CD4-positive, CD25-positive, alpha-beta regulatory T cell (primary cell): ENCODE measurements around the gene MERTK. TPM values are rescaled to one million over a fixed set of nuclear protein-coding genes. Genes with fewer than 3 reads are reported as not detected.

Source experiments
- ATAC-seq, 2 donors: fragments of 150-1000 bp; cut with Tn5 transposase; one replicate each; pipeline ENCODE4 v1.10.0; 2021; ENCODE audit warnings: low read depth in 2 of 2, moderate number of reproducible peaks in 2 of 2, moderate library complexity in 1 of 2
- DNase-seq, 3 donors: peaks; one replicate each; pipeline versions ENCODE4 v3.0.0 to v3.0.0-alpha.2; 2012 to 2022; ENCODE audit warnings: mixed read lengths in 1 of 3
- H3K27ac ChIP-seq: one replicate; pipeline ENCODE4 v1.7.0; 2013; ENCODE audit warnings: mild to moderate bottlenecking, low read length; ENCODE audit not compliant: insufficient read depth, poor library complexity, severe bottlenecking
- H3K27me3 ChIP-seq: one replicate; pipeline ENCODE4 v1.7.0; 2013; ENCODE audit warnings: low read length; ENCODE audit not compliant: control insufficient read depth, insufficient read depth
- H3K36me3 ChIP-seq: one replicate; pipeline ENCODE4 v1.7.0; 2013; ENCODE audit warnings: mild to moderate bottlenecking, low read length, moderate library complexity; ENCODE audit not compliant: control insufficient read depth, insufficient read depth
- H3K4me1 ChIP-seq: 2 replicates; pipeline ENCODE4 v1.7.0; 2013; ENCODE audit warnings: mild to moderate bottlenecking, low read length; ENCODE audit not compliant: insufficient read depth, control insufficient read depth, poor library complexity, severe bottlenecking
- H3K4me3 ChIP-seq: one replicate; pipeline ENCODE4 v1.7.0; 2013; ENCODE audit warnings: low read depth, mild to moderate bottlenecking, low read length, moderate library complexity
- H3K9me3 ChIP-seq, 2 experiments: 1 replicate in 1 of 2; 2 replicates in 1 of 2; pipeline ENCODE4 v1.7.0; 2013; ENCODE audit warnings: low read length in 2 of 2, mild to moderate bottlenecking in 1 of 2, moderate library complexity in 1 of 2; ENCODE audit not compliant: control insufficient read depth in 2 of 2
- H3K27ac Mint-ChIP-seq, 3 donors: one replicate each; pipeline ENCODE4 v1.8.0; 2020 to 2022; ENCODE audit warnings: mild to moderate bottlenecking in 3 of 3, mixed read lengths in 3 of 3, moderate library complexity in 2 of 3
- H3K27me3 Mint-ChIP-seq: one replicate; pipeline ENCODE4 v1.8.0; 2022; ENCODE audit warnings: mild to moderate bottlenecking, mixed read lengths
- H3K36me3 Mint-ChIP-seq: one replicate; pipeline ENCODE4 v1.8.0; 2020; ENCODE audit warnings: mixed read lengths
- H3K4me1 Mint-ChIP-seq, 4 donors: one replicate each; pipeline ENCODE4 v1.8.0; 2020 to 2022; ENCODE audit warnings: mixed read lengths in 4 of 4, mild to moderate bottlenecking in 1 of 4
- H3K4me3 Mint-ChIP-seq, 4 donors: one replicate each; pipeline ENCODE4 v1.8.0; 2020 to 2022; ENCODE audit warnings: mild to moderate bottlenecking in 4 of 4, mixed read lengths in 4 of 4, moderate library complexity in 3 of 4
- H3K9me3 Mint-ChIP-seq, 7 donors: one replicate each; pipeline ENCODE4 v1.8.0; 2020 to 2022; ENCODE audit warnings: mixed read lengths in 7 of 7, mild to moderate bottlenecking in 3 of 7, moderate library complexity in 2 of 7
- polyA plus RNA-seq, 4 donors: library from polyadenylated mRNA; unstranded; fragments of 300-500 nt; fragmentation: Illumina TruSeq; gene quantifications; one replicate each; pipeline ENCODE4 v1.2.3, GENCODE V29; 2021
- total RNA-seq: library from RNA; stranded (reverse); gene quantifications from one replicate; pipeline ENCODE4 v1.2.3, GENCODE V29; 2022

MERTK gene
- total and polyA plus RNA-seq, 5 donors from 2014 or later: 0.20 TPM; not detected in 4

- no peak overlapping the region for H3K4me3 ChIP-seq
- H3K9me3 ChIP-seq: no peaks in the 10 kb centered on the region
- no peaks in the 10 kb centered on the region for H3K27me3 ChIP-seq
- Mint-ChIP-seq H3K4me3 (no peak overlapping the region), H3K36me3 (no peaks in the 10 kb centered on the region), H3K4me1 (no peaks in the 10 kb centered on the region), H3K27me3 (peaks cover 4% of the 10 kb centered on the region), H3K27ac (no peak overlapping the region), H3K9me3 (peaks cover 0 to 3% (median 0%) of the 10 kb centered on the region in 7 donors)
- ATAC-seq: no peak
- no peak for DNase-seq
- no peaks in the 10 kb centered on the region for H3K36me3 ChIP-seq
- no peak overlapping the region for H3K27ac ChIP-seq
- H3K4me1 ChIP-seq: no peaks in the 10 kb centered on the region
Observed at GRCh38 chr2:112000399-112001135, 102.2 kb downstream of the MERTK start.

DNA sequence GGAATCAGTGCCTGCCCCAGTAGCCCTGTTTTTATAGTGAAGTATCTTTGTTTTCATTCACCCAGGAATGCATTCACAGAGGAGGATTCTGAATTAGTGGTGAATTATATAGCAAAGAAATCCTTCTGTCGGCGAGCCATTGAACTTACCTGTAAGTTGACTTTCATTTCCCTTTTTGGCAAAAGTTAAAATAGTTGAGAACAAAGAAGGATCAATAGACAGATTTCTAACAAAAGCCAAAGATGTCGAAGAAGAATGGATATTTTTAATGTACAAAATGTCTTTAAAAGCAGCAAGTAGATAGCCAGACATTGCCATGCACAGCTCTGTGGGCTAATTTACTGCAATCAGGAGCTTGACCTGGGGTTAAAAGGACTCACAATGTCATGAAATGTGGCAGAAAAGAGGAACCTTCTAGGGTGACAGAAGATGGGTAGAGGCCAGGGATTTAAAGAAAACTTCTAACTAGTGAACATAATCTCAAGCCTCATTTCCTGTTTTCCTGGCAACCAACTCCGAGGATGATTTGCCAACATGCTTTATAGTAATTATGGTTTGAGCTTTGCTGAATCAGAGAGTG lies 102.8 kb downstream of the MERTK start:
- no peak for DNase-seq
- Histone ChIP-seq H3K27ac (no peak overlapping the region), H3K4me1 (no peaks in the 10 kb centered on the region)

GRCh38 chr2:112001942-112002341 lies 103.5 kb downstream of the MERTK start:
- Mint-ChIP-seq H3K27me3 (peaks cover 4% of the 10 kb centered on the region), H3K9me3 (peaks cover 0 to 3% (median 0%) of the 10 kb centered on the region in 7 donors), H3K27ac (no peak overlapping the region), H3K4me1 (no peaks in the 10 kb centered on the region), H3K4me3 (no peak overlapping the region), H3K36me3 (no peaks in the 10 kb centered on the region)
- no peak for DNase-seq
- Histone ChIP-seq H3K27me3 (no peaks in the 10 kb centered on the region), H3K36me3 (no peaks in the 10 kb centered on the region), H3K4me3 (no peak overlapping the region), H3K4me1 (no peaks in the 10 kb centered on the region), H3K9me3 (no peaks in the 10 kb centered on the region), H3K27ac (no peak overlapping the region)
- ATAC-seq: no peak

More for the DNA sequence above, 102.8 kb downstream of the MERTK start:
- H3K36me3 ChIP-seq: no peaks in the 10 kb centered on the region
- ATAC-seq: no peak
- Mint-ChIP-seq H3K9me3 (peaks cover 0 to 3% (median 0%) of the 10 kb centered on the region in 7 donors), H3K4me3 (no peak overlapping the region), H3K27ac (no peak overlapping the region), H3K27me3 (peaks cover 4% of the 10 kb centered on the region), H3K4me1 (no peaks in the 10 kb centered on the region), H3K36me3 (no peaks in the 10 kb centered on the region)
- H3K27me3 ChIP-seq: no peaks in the 10 kb centered on the region
- H3K4me3 ChIP-seq: no peak overlapping the region
- H3K9me3 ChIP-seq: no peaks in the 10 kb centered on the region

DNA sequence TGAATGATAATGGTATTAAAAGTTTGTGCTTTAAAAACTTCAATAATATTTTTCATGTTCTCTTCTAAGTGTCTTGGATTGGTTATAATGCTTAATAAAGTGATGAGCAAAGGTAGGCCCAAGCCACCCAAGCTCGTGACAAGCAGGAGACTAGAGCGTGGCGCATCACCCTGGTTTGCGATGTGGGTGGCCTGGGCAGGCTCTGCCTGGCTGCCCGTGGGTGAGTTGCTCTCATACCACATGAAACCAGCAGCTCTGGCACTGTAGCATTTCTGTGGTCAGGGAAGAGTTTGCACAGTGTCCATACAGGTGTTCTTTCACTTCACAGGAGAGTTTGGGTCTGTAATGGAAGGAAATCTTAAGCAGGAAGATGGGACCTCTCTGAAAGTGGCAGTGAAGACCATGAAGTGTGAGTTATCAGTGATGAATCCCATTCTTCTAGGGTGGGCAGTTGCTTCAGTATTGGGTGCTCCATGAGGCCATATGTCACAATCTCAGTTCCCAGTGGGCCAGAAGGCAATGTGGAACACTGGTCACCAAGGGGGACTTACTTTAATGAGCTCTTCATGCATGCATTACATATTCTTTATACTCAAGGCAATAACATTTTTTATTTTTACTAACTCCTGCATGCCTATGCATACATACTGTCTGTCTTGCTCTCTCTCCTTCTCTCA lies 105.3 kb downstream of the MERTK start:
- peak overlapping the region in 1 of 3 donors; percentile 9 for H3K27ac Mint-ChIP-seq
- Histone ChIP-seq H3K36me3 (no peaks in the 10 kb centered on the region), H3K27me3 (no peaks in the 10 kb centered on the region), H3K9me3 (no peaks in the 10 kb centered on the region), H3K27ac (no peak overlapping the region), H3K4me3 (no peak overlapping the region), H3K4me1 (no peaks in the 10 kb centered on the region)
- ATAC-seq: no peak
- H3K27me3 Mint-ChIP-seq: peaks cover 4% of the 10 kb centered on the region
- no peaks in the 10 kb centered on the region for H3K36me3 Mint-ChIP-seq
- no peak for DNase-seq
- H3K4me1 Mint-ChIP-seq: no peaks in the 10 kb centered on the region
- H3K4me3 Mint-ChIP-seq: no peak overlapping the region
- H3K9me3 Mint-ChIP-seq: no peaks in the 10 kb centered on the region

- no peaks in the 10 kb centered on the region for H3K4me1 ChIP-seq
- Mint-ChIP-seq H3K4me1 (no peaks in the 10 kb centered on the region), H3K27ac (peak overlapping the region in 1 of 3 donors; percentile 9), H3K27me3 (peaks cover 4% of the 10 kb centered on the region), H3K9me3 (no peaks in the 10 kb centered on the region), H3K4me3 (no peak overlapping the region), H3K36me3 (no peaks in the 10 kb centered on the region)
- no peak for DNase-seq
- no peak overlapping the region for H3K4me3 ChIP-seq
- ATAC-seq: peak in 1 of 2 donors; percentile 40
- H3K27me3 ChIP-seq: no peaks in the 10 kb centered on the region
- no peak overlapping the region for H3K27ac ChIP-seq
- H3K36me3 ChIP-seq: no peaks in the 10 kb centered on the region
- no peaks in the 10 kb centered on the region for H3K9me3 ChIP-seq
Observed at GRCh38 chr2:112004253-112004645, 105.8 kb downstream of the MERTK start.

- H3K4me1 ChIP-seq: no peaks in the 10 kb centered on the region
- no peak overlapping the region for H3K4me3 Mint-ChIP-seq
Observed at GRCh38 chr2:112005406-112006075, 107.1 kb downstream of the MERTK start.

GRCh38 chr2:112006076-112006410 lies 107.6 kb downstream of the MERTK start:
- no peak overlapping the region for H3K27ac Mint-ChIP-seq
- no peaks in the 10 kb centered on the region for H3K36me3 Mint-ChIP-seq
- no peak overlapping the region for H3K27ac ChIP-seq
- H3K4me3 ChIP-seq: no peak overlapping the region
- H3K36me3 ChIP-seq: no peaks in the 10 kb centered on the region
- no peaks in the 10 kb centered on the region for H3K9me3 ChIP-seq
- no peaks in the 10 kb centered on the region for H3K4me1 Mint-ChIP-seq
- H3K27me3 ChIP-seq: no peaks in the 10 kb centered on the region
- H3K4me1 ChIP-seq: no peaks in the 10 kb centered on the region
- ATAC-seq (no peak), DNase-seq (no peak)
- H3K4me3 Mint-ChIP-seq: no peak overlapping the region
- H3K9me3 Mint-ChIP-seq: no peaks in the 10 kb centered on the region
- H3K27me3 Mint-ChIP-seq: peaks cover 10% of the 10 kb centered on the region

More at GRCh38 chr2:112005406-112006075, 107.1 kb downstream of the MERTK start:
- Mint-ChIP-seq H3K4me1 (no peaks in the 10 kb centered on the region), H3K27ac (no peak overlapping the region), H3K9me3 (no peaks in the 10 kb centered on the region), H3K27me3 (peaks cover 5% of the 10 kb centered on the region), H3K36me3 (no peaks in the 10 kb centered on the region)
- Histone ChIP-seq H3K27ac (no peak overlapping the region), H3K9me3 (no peaks in the 10 kb centered on the region), H3K36me3 (no peaks in the 10 kb centered on the region), H3K4me3 (no peak overlapping the region), H3K27me3 (no peaks in the 10 kb centered on the region)
- ATAC-seq (no peak), DNase-seq (no peak)
